Fibroblast of the aortic adventitia (primary cell): ENCODE data around the gene CUX1. TPM values are rescaled to one million over a fixed set of nuclear protein-coding genes. Genes with fewer than 3 reads are reported as not detected.

Experiments
- DNase-seq: peaks from one replicate; pipeline ENCODE4 v3.0.0-alpha.2; 2010; ENCODE audit warnings: low read depth
- H3K4me3 ChIP-seq: 2 replicates; pipeline ENCODE4 v1.5.1; 2011; ENCODE audit warnings: low read depth, mild to moderate bottlenecking, control low read depth, low read length, moderate library complexity
- total RNA-seq: library from RNA; depleted of rRNA; stranded (reverse); fragments of >200 nt; gene quantifications from 2 replicates; pipeline ENCODE4 v1.2.3, GENCODE V29; 2012; ENCODE audit warnings: low replicate concordance
- TF ChIP-seq, protein P1 (sequence below): IDR thresholded peaks from 2 replicates; pipeline ENCODE4 v1.5.1; 2011; ENCODE audit warnings: mild to moderate bottlenecking, low read length, control low read depth, inconsistent platforms; ENCODE audit not compliant: insufficient read depth

CUX1 gene
- total RNA-seq, 1 donor = 44.2 TPM

DNA sequence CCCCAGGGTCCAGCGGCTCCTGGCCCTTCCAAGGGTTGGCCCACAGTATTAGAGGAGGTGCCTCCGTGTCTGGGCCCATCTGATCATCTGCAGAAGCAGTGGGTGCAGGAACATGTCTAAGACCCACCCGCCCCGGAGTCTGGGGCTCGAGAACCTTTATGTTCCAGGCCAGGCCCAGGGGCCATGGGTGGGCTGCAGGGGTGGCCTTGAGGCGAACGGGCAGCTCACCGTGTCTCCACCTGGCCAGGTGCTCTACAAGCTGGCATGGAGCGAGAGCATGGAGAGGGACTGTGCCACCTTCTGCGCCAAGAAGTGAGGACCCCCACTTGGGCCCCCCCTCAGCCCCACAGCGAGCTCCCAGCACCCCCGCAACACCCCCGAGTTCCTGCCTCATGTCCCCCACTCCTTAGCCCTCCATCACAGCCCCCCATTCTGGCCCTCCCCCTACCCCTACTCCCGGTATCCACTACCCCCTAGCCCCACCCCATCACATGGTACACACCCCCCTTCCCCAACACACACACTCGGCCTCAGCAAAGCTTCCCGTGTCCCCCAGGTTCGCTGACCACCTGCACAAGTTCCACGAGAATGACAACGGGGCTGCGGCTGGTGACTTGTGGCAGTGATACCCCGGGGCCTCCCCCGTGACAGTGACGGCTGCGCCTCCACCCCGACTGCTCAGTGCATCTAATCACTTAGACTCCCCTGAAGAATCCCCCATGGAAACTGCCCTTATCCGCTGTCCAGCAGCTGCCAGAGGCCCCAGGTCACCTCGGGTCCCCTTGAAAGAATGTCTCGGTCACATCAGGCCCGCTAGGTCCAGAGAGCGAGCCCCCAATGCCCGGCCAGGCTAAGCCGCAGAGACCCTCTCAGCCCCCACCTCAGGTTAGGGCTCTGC is 465.3 kb downstream of the CUX1 start:
- TF ChIP-seq, protein P1, sequence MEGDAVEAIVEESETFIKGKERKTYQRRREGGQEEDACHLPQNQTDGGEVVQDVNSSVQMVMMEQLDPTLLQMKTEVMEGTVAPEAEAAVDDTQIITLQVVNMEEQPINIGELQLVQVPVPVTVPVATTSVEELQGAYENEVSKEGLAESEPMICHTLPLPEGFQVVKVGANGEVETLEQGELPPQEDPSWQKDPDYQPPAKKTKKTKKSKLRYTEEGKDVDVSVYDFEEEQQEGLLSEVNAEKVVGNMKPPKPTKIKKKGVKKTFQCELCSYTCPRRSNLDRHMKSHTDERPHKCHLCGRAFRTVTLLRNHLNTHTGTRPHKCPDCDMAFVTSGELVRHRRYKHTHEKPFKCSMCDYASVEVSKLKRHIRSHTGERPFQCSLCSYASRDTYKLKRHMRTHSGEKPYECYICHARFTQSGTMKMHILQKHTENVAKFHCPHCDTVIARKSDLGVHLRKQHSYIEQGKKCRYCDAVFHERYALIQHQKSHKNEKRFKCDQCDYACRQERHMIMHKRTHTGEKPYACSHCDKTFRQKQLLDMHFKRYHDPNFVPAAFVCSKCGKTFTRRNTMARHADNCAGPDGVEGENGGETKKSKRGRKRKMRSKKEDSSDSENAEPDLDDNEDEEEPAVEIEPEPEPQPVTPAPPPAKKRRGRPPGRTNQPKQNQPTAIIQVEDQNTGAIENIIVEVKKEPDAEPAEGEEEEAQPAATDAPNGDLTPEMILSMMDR = no peak
- DNase-seq = no peak
- no peak overlapping the region for H3K4me3 ChIP-seq

DNA sequence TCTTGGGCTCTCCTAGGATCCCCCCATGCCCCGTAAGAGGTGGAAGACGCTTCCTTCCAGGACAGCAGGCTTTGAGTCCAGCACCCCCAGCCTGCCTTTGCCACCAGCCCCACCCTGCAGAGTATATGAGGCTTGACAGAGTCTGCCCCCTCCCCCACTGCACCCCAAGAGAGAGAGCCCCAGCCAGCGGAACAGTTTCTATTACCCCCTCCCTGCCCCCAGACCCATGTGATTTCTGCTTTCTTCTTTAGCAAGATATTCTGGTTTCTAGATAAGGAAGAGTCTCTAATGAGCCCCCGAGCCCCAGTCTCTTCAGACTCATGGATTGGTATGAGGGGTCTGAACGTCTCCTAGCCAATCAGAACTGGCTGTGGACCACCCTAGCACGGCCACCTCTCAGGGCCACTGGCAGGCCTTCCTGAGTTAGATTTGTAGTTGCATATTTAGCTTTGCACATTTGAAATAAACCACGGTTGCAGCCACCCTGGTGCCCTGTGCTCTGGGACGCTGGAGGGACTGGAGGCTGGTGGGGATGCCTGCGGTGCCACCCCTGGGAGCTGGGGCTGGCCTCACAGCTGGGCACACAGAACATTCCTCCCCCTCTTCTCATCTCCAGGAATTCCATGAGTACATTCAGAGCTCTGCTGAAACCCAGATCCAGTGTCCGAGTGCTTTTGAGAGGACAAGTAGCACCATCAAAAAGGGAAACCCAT is 466.2 kb downstream of the CUX1 start:
- DNase-seq = no peak

DNA sequence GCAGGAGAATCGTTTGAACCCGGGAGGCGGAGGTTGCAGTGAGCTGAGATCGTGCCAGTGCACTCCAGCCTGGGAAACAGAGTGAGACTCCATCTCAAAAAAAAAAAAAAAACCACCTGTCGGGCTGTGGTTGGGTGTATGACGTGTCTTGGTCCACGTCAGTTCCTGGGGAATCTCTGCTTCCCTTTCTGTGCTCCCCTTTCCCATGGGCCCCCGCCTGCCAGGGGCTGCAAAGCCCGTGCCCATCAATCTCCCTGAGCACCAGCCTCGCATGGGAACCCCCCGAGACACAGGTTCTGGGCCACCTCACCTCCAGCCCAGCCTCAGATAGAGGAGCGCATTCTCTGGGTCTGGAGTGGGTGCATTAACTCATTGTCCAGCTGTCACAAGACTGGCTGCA is 467.0 kb downstream of the CUX1 start:
- no peak overlapping the region for H3K4me3 ChIP-seq
- no peak for DNase-seq
- TF ChIP-seq, protein P1 = no peak

More for the DNA sequence above, 466.2 kb downstream of the CUX1 start:
- no peak overlapping the region for H3K4me3 ChIP-seq
- TF ChIP-seq, protein P1 = no peak

DNA sequence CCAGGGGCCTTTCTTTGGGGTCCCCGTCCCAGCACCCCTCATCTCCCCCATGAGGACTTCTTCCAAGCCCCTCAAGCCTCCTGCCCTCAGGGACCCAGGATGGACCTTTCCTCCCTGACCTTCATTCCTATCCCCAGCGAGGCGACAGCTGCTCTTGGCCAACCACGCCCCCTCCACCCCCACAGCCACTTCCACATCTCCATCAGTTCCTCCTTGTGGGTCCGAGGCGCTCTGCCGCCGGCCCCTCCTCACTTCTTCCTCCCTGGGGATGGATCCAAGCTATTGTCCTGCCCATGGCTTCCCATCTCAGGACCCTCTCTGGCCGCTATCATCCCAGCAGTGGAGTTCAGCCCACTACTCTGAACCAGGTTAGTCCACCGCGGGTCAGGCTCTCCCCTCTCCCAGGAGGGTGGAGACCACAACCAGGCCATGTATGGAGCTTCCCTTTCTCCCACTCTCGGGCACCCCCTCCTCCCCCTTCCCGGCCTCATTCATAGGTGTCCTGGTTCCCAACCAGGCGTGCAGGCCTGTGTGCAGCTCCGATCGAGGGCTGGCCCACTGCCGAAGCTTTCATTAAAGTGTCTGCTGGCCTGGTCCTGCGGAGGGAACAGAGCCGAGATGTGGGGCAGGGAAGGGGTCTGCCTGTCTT is 467.6 kb downstream of the CUX1 start:
- no peak overlapping the region for H3K4me3 ChIP-seq
- TF ChIP-seq, protein P1 = no peak
- no peak for DNase-seq

DNA sequence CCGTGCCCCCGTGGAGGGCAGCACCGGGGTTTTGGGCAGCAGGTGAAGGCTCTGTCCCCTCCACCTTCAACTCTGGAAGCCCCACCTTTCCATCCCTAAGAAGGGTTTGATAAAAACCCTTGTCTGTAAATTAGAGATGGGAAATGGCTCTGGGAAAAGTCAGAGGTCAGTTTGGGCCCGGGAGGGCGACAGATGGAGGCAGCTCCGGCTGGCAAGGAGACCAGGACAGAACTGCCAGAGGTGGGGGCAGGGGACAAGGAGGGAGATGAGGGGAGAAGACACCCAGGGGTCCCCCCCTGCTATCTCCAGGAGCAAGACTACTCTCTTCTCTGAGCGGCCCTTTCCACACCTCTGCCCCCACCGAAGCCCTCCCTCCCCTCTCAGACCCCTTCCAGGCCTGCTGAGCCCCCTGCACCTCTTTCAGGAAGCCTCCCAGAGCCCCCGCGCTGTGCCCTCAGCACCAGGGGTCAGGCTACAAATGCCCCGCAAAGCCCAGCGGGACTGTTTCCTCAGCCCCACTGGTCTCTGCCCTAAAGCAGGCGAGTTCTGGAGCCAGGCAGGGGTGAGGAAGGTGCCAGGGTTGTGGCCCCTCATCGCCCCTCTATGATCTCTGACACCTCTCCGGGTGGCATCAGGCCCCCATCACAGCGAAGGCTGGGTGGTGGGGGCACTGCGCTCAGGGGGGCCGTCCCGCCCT is 468.3 kb downstream of the CUX1 start:
- no peak overlapping the region for H3K4me3 ChIP-seq
- DNase-seq = no peak
- TF ChIP-seq, protein P1 = no peak
